Ureter (tissue), 1 donor: Measurements from ENCODE around the gene LAMTOR2. TPM values are rescaled to one million over a fixed set of nuclear protein-coding genes. Genes with fewer than 3 reads are reported as not detected.

Source experiments
- DNase-seq: peaks from one replicate; pipeline ENCODE4 v3.0.0-alpha.2; 2020; ENCODE audit warnings: low spot score
- total RNA-seq: library from RNA; stranded (reverse); gene quantifications from one replicate; pipeline ENCODE4 v1.2.4, GENCODE V29; 2023
- donor health status: DM: yes; HTN: yes; CAD: no.

Gene LAMTOR2
- total RNA-seq, 1 donor from 2014 or later: 47.5 TPM

DNA sequence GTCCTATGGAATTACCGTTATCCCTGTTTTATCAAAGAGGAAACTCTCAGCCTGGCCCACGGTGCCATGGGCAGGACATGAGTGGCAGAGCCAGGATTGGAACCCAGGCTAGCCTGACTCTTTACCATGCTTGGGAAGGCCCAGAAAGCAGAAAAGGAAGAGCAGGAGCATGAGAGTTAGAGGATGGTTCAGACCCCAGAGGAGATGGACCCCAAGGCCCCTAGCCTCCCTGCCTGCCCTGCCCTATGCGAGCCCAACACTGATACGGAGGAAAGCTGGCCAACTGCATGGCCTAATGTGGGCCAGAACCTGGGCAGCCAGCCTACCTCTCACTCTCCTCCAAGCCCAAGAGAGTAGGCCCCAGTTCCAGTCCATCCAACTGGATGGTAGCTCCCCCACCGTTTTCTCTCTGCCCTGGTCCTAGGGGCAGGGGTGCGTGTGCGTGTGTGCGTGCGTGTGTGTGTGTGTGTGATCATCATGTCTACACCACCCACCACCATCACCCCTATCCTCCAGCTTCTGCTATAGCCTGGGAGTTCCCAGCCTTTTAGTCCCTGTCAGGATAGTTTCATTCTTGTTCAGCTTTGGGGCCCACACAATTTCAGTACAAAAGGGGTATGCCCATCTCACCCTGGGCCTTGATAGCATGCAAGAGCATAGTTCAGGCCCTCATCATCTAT, 43.1 kb downstream of the LAMTOR2 start:
- no peak for DNase-seq

DNA sequence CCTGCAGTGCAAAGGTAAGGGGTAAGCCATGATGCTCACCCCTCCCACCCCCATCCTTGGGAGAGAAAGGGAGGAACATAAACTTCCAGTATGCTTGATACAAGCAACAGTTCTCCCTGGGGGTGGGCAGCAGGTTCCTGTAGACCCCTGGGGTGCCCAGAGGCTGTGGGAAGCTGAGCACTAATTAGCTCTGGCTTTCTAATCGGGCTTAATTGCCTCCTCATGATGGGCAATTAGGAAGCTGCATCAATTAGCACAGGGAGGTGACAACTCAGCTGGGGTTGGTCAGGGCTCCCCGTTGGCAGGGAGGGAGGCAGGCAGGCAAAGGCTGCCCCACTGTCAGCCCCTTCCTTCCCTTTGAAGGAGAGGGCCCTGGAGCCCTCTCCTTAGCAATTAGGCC, 44.2 kb downstream of the LAMTOR2 start:
- no peak for DNase-seq

DNA sequence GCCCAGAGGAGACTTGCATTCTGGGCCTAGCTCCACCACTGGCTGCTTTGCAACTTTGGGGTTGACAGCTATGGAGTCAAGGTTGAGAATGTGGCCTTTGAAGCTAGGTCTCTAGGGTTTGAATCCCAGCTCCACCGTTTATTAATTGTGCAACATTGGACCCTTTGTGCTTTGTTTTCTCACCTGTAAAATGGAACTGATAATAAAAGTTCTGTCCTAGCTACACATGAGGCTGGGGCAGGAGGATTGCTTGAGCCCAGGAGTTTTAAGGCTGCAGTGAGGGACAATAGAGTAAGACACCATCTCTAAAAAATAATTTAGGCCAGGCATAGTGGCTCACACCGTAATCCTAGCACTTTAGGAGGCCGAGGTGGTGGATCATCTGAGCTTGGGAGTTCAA, 44.7 kb downstream of the LAMTOR2 start:
- no peak for DNase-seq

DNA sequence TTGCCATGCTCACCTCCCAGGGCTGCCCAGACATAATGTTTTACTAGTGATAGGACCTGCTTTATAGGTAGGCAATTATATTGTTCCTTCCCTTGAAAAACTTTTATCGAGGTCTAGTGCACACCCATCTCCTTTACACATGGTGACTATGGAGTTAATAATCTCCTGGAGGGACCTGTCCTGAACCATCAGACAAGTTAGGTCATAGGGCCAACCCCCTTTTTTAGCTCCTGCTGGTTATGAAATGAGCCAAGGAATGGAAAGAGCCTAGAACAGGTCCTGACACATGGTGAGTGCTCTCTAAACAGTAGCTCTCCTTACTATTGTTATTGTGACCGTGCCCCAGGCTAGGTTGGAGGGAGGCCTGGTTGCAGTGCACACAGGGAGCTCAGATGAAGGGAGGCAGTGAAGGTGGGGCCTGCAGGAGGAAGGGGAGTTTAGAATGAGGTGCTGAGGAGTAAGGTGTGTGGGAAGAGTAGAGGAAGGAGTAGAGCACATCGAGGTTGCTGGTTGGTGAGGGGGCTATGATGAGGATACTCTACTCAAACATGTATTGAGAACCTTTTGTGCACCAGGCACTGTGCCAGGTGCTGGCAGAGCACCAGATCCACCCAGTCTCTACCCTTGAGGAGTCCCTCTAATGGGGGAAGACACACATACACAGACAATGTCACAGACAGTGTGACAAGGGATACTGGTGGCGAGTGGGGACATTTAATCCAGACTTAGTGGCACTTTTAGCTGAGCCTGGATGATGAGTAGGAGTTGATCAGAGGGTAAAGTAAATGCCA, 45.8 kb downstream of the LAMTOR2 start:
- no peak for DNase-seq

DNA sequence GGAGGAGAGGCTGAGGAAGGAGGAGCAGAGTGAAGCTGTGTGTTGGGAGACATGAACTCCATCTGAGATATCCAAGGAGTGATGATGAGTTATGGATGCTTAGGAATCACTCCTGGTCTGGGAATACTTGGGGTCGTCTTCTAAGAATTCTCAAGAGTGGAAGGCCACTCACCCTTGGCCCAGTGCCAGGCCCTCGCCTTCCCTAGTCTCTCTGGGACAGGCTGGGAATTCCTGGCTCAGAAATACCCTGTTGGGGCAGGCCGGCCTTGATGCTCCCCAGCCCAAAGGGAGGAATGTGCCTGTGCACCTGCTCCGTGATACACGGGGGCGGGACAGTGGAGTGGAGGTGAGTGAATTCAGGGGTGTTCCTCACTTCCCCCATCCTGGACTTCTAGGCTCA, 47.3 kb downstream of the LAMTOR2 start:
- no peak for DNase-seq

- no peak for DNase-seq
These were observed 48.3 kb downstream of the LAMTOR2 start for GRCh38 chr1:156102633-156103511.

DNA sequence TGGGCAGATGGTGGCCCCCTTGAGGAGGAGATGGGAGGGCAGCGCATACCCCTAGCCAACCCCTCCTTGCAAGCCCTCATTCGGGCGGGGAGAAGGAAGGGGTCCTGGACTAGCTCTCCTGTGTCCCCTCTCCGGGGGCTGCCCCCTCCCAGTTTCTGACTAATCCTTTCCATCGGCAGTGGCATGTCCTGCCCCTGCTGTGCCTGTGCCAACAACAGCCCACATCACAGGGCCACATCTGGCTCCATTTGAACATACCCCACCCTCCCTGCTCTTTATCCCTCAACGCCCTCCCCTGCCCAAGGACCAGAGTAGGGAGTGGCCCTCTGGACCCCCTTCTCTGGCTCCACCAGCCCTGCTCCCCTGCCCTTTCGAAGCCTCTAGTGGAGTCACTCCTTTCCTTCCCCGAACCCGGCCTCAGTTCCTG, 49.0 kb downstream of the LAMTOR2 start:
- peak; percentile 64 for DNase-seq

GRCh38 chr1:156104065-156104810, 49.7 kb downstream of the LAMTOR2 start:
- peak; percentile 89 for DNase-seq

DNA sequence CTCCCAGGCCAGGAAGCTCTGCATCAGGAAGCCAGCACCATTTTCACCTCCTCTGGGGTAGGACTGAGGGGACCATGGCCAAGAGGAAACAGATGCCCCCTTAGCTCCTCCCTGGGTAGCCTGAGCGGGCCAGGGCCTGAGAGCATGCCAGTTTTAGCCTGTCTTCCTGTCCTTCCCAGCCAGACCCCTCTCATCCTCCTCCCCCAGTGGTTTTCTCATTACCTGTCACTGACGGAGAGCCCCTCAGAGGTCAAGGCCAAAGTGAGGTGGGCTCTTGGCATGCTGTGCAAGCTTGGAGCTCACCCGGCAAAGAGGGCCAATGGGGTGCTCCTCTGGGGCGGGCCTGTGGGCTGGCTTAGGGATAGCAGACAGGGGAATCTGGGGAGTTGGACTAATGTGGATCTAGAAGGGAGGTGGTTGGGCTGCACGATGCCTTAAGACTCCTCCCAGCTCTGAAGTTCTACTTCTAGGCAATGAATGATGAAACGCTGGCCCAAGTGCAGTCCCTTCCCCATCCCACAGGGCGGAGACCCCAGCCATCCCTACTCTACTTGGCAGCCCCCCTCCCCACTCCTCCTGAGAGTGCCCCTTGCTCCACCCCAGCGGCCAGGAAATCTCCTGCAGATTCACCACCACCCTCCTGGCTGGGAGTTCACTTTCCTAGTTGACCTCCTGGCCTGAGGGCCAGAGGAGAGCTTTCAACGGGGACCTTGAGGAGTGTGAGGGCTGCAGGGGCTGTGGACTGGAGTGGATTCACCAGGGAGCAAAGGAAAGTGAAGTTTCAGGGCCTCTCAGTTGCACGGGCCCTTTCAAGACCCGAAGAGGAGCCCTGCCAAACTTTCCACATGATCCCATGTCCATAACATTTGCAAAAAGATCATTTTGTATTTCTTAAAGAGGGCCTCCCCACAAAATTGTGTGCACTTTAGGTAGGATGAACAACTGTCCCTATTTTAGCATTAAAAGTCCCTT, 50.6 kb downstream of the LAMTOR2 start:
- no peak for DNase-seq

DNA sequence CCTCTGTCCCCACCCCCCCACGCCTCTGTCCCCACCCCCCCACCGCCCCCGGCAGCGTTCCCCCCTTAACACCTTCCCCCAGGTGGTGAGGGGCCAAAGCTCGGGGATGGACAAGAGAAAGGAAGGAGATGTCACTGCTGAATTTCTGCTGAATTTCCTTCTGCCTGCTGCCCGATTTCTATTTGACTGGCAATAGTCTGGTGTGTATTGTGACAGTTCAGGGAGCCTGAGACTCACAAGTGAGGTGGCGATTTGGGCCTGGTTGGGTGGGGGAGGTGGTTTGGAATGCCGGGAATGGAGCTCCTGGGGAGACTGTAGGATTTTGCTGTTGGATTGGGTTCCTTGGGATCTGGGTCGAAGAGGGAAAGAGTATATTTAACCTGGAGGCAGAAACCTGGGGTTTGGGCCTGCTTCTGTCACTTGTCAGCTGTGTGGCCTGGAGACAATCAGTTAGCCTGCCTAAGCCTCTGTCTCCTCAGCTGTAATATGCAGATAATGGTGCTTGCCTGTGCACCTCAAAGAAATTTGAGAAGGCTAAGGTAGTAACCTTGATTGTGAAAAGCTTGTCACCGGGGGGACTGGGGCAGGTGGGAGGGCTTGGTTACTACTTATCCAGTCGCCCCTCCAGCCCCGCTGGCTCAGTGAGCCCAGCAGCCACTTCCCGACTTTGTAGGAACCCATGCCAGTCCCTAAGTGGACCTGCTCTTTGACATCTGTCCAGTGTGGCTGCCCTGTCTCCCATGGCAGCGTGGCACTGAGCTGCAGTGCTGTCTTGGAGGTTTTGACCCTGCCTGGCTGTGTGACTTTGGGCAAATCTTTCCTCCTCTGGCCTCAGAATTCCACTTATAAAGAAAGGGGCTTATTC, 52.3 kb downstream of the LAMTOR2 start:
- no peak for DNase-seq

DNA sequence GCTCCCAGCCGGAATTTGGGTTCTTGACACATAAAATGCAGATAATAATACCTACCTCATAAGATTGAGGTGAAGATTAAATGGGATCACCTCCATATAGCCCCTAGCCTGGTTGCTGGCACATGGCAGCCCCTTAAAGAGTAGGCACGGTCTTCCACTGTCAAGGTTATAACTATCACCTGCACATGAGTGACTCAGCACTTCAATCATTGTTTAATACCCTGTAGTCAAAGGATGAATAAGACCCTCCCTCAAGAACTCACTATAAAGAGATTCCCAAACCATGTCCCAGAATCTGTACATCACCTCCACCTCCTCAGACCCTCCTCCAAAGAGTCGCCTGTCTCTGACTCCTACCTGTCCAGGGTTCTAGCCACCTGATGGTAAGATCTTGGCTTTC, 53.5 kb downstream of the LAMTOR2 start:
- no peak for DNase-seq

Other genes starting within 250 kb of the LAMTOR2 start
- 82.9 TPM for gene GON4L, start 197.6 kb upstream of the LAMTOR2 start, total RNA-seq
- gene SYT11, start 195.2 kb upstream of the LAMTOR2 start, total RNA-seq: 11.3 TPM
- 29.8 TPM for gene RIT1, start 143.4 kb upstream of the LAMTOR2 start, total RNA-seq
- gene KHDC4, start 120.4 kb upstream of the LAMTOR2 start, total RNA-seq: 83.8 TPM
- not detected for gene RXFP4, start 113.1 kb upstream of the LAMTOR2 start, total RNA-seq
- gene ARHGEF2, start 76.2 kb upstream of the LAMTOR2 start, total RNA-seq: 104 TPM
- 189 TPM for gene SSR2, start 33.8 kb upstream of the LAMTOR2 start, total RNA-seq
- gene UBQLN4, start 984 bp upstream of the LAMTOR2 start, total RNA-seq: 40.0 TPM
- gene RAB25, start 6.4 kb downstream of the LAMTOR2 start, total RNA-seq: 182 TPM
- gene MEX3A, start 27.7 kb downstream of the LAMTOR2 start, total RNA-seq: 1.2 TPM
- 444 TPM for gene LMNA, start 59.9 kb downstream of the LAMTOR2 start, total RNA-seq
- gene SEMA4A, start 98.8 kb downstream of the LAMTOR2 start, total RNA-seq: 49.3 TPM
- gene SLC25A44, start 139.3 kb downstream of the LAMTOR2 start, total RNA-seq: 24.7 TPM
- 59.3 TPM for gene PMF1, start 158.2 kb downstream of the LAMTOR2 start, total RNA-seq
- gene BGLAP, start 187.4 kb downstream of the LAMTOR2 start, total RNA-seq: 2.2 TPM
- gene PAQR6, start 193.3 kb downstream of the LAMTOR2 start, total RNA-seq: 4.4 TPM
- 77.5 TPM for gene SMG5, start 228.0 kb downstream of the LAMTOR2 start, total RNA-seq
- gene TMEM79, start 229.5 kb downstream of the LAMTOR2 start, total RNA-seq: 26.2 TPM
- 47.6 TPM for gene GLMP, start 240.9 kb downstream of the LAMTOR2 start, total RNA-seq
- not detected for gene VHLL, start 244.5 kb downstream of the LAMTOR2 start, total RNA-seq